Iris pigment epithelial cell (primary cell): ENCODE measurements around the gene EIF3I.
"Not testable (repeated sequence)": the region's sequence is repeated elsewhere in the genome, so short reads cannot be mapped to it uniquely, and the experiment has no call there.

Experiments used
- DNase-seq: peaks from one replicate; pipeline ENCODE4 v3.0.0-alpha.2; 2011; ENCODE audit warnings: low read depth

EIF3I gene

DNA sequence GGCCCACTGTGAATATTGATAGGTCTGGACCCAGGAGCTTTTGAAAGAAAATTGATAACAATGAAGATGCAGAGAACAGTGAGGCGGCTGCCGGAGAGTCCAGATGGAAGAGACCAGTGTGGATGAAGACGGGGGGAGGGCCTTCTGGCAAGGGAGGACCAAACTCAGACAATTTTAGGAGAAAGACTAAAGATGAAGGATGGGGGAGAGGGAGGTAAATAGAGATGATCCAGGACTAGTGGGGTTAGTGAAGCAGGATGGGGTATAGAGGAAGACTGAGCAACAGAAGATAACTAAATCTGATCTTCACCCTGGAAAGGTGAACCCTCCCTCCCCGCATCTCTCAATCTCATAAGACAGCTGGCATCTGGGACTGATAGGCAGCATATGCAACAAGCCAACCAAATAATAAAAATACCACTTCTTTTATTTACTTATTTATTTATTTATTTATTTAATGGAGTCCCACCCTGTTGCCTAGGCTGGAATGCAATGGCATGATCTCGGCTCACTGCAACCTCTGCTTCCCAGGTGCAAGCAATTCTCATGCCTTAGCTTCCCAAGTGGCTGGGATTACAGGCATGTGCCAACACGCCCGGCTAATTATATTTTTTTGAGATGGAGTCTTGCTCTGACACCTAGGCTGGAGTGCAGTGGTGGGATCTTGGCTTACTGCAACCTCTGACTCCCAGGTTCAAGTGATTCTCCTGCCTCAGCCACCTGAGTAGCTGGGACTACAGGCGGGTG, 10.5 kb downstream of the EIF3I start:
- no peak for DNase-seq

DNA sequence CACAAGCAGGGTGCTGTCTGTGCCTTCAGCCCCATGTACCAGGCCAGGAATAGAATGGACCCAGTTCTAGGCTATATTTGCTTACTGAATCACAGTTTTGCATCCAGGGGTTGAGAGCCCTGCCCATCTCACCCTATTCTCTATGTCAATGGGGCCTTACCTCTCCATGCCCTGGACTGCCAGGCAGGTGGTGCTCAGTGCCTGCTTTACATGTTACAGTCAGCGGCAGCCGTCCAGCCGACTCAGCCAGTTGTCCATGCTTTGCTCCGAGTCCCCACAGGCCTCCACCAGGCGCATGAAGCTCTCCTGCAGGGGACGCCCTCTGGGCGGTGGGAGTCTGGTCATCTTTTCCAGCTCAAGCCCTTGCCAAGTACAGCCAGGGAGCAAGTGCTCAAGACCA, 12.6 kb downstream of the EIF3I start:
- DNase-seq = no peak

DNA sequence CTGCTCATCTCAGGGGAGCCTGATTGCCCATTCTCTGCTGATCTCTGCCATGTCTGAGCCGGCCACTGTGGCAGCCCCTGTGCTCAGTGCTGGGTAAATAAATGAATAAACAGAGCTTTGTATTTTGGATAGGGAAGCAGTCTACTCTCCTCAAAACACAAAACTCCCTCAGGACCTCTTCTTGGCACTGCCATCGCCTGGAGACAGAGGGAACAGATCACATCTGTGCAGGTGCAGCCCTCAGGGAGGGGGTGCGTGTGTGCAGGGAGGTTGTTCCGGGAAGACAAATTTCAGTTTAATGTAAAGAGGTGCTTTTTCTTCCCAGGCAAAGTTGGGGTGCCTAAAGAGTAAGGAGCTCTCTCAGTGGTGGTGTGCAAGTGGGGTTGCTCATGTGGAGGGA, 17.1 kb downstream of the EIF3I start:
- DNase-seq = no peak

DNA sequence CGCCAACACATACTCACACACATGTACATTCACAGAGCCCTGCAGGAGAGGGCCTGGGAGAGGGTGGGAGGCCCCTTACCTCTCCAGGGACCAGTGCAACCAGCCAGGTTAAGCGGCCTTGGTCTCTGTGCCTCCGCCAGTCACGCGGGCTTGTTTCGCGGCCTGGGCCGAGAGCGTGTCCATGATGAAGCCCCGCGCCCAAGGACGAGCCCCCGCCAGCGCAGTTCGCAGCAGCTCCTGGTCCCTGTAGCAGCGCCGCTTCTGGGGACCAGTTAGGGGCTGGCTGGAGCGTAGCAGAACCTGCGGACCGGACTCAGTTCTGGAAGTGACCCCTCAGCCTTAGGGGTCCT, 17.6 kb downstream of the EIF3I start:
- DNase-seq = no peak

DNA sequence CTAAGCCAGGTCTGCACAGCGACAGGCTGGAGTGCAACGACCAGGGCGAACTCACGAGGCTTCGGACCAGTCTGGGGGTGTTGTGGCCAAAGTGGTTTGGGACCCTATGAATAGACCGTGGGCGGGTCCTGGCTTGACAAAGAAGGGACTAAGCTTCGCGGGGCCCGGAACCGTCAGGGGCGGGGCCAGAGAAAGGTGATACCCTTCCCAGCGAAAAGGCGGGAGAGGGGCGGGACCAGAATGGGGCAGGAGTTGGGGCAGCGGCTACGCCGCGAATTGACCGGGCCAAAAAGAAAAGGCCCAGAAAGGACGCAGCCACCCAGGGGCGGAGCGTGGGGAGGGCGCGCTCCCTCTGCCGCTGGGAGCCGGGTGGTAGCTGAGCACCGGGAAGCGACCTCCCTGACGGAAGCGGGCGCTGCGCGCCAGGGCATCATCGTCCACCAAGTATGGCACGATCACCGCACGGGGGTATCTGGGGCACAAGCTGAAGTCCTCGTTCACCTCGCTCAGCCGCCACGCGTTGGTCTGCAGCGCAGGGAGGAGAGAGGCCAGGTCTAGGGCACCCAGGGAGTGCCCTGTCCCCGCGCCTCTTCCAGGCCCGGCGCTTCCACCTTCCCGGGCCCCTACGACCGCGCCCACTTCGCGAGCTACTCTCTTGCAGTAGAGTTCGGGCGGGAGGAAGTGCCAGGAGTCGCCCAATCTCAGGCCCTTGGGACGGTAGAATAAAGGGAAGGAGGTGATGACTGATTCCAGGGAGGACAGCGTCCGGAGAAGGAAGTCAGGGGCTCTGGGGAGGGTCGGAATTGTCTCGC, 18.1 kb downstream of the EIF3I start:
- DNase-seq = no peak

DNA sequence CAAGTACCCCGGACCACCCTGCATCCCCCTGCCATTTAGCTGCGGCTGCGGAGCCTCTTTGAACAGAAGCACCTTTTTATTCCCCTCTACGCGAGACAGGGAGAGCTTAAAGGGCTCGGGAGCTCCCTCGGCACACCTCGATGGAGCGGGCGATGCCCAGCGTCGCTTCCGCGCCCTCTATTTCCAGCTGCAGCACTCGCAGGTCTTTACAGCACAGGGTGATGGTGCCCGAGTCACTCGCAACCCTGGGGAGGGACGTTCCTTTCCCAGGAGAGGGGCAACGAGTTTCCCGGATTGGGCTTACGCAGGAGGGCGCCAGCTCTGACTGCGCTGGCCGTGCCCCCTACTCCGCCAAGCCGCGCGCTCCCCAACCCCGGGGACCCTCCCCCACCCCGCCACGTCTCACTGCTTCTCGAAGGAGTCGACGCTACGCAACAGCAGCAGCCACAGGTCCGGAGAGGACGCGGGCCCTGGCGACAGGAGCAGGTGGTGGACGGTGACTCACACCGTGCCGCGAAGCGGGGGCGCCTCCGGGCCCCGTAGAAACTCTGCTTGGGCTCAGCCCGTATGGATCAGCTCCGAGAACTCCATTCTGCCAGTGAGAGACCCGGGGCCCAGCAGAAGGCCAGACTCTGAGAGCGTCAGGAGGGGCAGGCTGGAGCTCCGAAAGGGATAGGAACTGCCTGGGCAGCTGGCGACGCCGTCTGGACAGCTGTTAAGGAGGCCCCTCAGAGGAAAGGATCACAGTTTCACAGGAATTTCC, 19.0 kb downstream of the EIF3I start:
- no peak for DNase-seq

DNA sequence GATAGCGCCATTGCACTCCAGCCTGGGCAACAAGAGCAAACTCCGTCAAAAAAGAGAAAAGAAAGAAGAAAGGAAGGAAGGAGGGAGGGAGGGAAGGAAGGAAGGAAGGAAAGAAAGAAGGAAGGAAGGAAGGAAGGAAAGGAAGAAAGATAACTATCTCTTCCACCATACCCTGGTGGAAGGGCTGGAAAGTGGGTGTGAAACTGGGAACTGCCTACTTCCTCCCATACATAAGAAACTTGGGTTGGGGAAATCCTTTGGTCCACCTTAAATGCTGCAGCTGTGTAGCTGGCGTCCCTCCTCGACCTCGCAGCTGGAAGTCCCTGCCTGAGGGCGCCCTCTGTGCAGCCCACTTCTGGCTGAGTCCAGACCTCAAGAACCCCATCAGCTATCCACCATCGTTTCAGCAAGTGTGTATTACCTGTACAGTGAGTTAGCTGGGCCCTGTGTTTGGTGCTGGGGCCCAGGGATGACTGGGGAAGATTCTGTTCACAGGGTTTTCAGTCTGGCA, 20.2 kb downstream of the EIF3I start:
- no peak for DNase-seq

DNA sequence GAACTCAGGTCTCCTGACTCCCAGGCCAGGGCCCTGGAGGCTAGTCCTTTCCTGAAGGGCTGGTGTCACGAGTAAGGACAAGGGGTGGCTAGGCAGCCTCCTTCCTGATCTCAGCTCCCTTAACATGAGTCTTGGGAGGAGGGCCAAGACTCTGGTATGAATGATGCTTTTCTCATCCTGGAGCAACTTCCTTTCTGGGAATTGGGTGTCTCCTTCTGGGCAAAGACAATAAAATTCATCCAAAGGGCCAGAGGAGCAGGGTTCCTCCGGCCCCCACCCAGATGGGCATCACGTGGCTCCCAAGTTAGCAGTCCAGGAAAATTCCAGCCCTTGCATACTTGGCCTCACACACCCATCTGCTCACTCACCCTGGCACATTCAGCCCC, 24.7 kb downstream of the EIF3I start, which contains the start of gene FAM167B:
FAM167B (plus strand) TSS at position 335 of the 386 bp plus-strand sequence. CDS start 200 bp downstream, outside the sequence.
- DNase-seq = peak; percentile 22

DNA sequence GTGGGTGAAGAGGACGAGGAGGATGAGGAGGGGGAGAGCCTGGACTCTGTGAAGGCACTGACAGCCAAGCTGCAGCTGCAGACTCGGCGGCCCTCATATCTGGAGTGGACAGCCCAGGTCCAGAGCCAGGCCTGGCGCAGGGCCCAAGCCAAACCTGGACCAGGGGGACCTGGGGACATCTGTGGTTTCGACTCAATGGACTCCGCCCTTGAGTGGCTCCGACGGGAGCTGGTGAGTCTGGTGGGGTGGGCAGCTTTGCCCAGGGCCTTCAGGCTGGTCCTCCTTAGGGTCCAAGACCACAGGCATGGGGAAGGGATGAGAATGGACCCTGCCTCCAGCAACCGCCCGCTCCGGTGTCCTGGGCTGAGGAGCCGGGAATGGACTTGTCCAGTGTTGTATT, 25.2 kb downstream of the EIF3I start:
- no peak for DNase-seq

DNA sequence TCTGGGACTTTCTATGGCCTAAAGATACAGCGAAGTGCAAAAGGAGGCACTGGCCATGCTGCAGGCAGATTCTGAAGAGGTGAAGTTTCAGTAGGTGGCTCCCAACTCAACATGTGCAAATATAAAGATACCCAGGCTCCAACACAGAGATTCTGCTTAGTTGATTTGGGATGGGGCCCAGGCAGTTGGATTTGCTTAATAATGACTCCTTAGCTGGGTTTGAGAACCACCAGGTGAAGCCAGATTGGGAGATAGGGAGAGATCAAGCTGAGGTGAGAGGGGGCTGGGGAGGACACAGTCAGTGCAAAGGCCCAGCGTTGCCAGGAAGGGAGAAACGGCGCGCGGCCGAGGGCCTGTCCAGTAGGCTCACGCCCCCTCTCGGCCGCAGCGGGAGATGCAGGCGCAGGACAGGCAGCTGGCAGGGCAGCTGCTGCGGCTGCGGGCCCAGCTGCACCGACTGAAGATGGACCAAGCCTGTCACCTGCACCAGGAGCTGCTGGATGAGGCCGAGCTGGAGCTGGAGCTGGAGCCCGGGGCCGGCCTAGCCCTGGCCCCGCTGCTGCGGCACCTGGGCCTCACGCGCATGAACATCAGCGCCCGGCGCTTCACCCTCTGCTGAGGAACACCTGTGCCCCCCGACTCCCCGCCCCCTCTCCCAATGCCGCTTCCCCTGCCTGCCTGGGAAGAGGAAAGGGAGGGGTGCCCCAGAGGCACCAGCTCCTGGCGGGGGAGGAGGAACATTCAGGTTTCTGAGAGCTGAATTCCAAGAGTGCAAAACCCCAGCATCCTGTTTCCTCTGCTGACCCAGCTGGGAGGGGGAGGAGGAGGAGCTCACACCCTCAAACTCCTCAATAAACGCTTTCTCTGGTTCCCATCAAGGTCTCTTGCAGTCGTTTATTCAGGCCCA, 26.0 kb downstream of the EIF3I start:
- peak; percentile 62 for DNase-seq

DNA sequence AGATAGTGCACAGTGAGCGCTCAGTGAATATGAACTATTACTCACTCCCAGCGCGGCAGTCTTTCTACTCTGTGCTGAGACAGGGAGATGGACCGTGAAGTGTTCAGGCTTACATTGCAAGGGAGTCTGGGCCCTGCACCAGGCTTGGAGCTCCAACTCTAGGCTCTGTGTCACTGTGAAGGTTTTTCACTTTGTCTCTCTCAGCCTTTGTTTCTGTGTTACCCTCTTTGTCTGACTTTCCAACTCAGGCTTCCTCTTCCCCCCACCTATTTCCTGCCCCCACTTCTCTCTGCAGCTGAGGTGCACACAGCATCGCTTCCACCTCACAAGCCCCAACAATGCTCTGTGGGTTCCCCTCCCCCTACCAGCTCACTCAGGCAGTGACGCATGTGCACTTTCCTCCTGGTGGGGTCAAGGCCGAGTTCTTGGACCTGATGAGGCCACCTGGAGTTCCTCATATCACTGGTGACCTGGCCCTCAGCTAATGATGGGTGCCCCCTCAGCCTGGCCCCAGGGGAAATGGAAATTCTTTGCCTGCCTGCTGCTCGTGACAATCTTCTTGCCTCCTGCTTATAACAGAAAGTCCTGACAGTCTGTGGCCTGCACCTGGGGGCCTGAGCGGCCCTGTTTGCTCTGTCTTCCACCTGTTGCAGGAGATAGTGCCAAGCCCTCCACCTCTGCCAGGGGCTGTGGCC, 27.8 kb downstream of the EIF3I start:
- DNase-seq = peak; percentile 34

DNA sequence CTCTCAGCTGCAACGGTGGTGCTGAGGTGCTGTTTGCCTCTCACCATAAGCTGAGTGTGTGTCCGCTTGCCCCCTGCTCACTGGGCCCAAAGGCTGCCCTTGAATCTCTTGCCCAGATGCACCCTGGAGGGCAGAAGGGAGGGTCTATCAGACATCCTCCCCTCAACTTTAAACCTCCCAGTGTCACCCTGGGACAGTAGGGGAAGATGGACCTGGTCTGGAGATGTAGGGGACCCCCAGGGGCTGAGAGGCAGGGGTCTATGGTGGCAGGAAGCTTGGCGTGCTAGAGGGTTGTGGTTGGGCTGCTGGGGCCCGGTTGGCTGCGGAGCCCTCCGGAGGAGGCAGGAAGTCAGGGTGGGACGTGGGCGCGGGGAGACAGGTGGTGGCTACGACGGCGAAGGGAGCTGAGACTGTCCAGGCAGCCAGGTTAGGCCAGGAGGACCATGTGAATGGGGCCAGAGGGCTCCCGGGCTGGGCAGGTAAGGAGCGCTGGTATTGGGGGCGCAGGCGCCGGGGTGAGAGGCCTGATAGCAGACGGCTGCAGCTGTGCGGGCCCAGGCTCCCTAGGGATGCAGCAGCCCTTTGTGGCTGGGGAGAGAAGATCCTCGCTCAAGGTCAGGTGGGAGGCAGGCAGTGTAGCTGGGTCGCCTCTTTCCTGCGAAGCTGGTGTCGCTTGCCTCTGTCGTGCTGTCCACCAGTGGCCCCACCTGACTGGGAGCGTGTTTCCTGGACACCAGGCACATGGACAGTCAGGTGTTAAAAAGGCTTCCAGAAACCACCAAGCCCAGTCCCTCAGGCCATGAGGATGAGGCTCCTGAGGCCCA, 28.9 kb downstream of the EIF3I start, which contains the start of gene LCK:
LCK (plus strand) TSS at position 373 of the 824 bp plus-strand sequence. CDS start 23,065 bp downstream, outside the sequence.
- no peak for DNase-seq

DNA sequence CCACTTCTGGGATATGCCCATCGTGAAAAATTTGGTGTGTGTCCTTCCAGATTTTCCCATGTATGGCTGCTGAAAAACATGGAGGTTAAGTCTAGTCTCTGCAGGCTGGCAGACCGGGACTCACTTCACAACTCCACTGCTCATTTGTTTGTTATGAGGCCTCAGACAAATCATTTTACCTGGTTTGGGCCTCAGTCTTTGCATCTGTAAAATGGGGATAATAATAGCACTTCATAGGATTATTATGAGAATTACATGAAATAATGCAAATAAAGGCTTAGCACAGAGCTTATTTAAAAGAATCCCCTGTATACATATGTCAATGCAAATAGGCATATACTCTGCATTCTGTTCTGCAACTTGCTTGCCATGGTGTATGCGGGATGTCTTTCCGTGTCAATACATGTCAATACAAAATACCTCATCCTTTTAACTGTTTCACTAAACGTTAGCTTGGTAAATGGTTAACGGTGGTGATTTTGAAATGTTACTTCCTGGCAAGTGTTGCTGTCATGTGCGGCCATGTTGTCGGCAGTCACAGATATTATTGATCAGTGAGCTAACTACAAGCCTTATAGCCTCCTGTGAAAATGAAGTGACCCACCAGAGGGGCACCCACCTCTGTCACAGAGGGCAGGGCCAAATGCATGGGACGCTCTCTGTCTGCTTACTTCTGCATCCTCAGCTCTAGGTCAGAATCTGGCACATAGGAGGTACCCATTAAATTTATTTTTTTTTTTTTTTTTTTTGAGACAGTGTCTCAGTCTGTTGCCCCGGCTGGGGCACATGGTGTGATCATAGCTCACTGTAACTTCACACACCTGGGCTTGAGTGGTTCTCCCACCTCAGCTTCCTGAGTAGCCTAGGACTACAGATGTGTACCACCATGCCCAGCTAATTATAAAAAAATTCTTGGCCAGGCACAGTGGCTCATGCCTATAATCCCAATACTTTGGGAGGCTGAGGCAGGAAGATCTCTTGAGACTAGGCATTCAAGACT, 33.2 kb downstream of the EIF3I start:
- no peak for DNase-seq

DNA sequence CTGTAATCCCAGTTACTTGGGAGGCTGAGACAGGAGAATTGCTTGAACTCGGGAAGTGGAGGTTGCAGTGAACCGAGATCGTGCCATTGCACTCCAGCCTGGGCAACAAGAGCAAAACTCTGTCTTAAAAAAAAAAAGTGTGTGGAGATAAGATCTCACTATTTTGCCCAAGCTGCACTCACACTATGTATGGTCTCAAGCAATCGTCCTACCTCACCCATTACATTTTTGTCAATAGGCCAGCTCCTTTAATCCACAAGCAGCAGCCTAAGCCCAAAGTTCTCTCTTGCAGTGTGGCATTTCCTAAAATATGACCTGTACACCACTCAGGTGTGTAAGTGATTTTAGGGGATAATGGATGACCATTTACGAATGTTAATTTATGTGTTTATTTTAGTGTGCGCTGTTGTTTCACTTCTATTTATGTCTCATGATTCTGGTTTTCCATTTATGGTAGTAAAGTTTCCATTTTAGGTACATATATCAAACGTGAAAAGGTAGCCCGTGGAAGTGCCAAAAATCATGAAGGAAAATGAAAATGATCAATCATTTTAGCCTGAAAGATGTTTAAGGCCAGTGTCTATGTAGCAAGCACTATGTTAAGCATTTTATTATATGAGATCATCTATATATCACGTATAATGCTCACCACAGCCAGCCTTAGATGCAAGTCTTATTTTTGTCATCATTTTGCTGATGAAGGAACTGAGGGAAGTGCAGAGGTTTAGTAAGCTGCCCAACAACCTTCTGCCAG, 34.4 kb downstream of the EIF3I start:
- DNase-seq = no peak

DNA sequence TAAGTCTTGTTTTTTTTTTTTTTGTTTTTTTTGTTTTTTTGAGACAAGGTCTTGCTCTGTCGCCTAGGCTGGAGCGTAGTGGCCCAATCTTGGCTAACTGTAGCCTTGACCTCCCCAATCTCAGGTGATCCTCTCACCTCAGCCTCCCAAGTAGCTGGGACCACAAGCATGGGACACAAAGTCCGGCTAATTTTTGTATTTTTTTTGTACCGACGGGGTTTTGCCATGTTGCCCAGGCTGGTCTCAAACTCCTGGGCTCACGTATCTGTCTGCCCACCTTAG, 35.0 kb downstream of the EIF3I start:
- DNase-seq = no peak

DNA sequence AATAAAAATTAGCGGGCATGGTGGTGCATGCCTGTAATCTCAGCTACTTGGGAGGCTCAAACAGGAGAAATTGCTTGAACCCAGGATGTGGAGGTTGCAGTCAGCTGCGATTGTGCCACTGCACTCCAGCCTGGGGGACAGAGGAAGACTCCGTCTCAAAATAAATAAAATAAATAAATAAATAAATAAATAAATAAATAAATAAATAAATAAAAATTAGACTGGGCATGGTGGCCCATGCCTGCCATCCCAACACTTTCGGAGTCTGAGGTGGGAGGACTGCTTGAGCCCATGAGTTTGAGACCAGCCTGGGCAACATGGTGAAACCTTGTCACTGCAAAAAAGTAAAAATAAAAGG, 41.0 kb downstream of the EIF3I start:
- not testable (repeated sequence) for DNase-seq

DNA sequence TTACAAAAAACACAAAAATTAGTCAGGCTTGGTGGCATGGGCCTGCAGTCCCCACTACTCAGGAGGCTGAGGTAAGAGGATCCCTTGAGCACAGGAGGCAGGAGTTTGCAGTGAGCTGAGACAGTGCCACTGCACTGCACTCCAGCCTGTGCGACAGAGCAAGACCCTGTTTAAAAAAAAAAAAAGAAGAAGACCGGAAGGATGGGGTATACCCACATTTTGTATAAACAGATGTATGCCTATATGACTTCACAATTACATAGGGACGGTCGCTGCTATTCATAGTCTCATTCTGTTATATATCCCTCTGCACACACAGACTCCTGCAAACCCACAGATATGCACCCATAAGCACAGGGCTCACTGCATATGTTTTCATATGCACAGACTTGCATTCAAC, 41.5 kb downstream of the EIF3I start:
- no peak for DNase-seq

DNA sequence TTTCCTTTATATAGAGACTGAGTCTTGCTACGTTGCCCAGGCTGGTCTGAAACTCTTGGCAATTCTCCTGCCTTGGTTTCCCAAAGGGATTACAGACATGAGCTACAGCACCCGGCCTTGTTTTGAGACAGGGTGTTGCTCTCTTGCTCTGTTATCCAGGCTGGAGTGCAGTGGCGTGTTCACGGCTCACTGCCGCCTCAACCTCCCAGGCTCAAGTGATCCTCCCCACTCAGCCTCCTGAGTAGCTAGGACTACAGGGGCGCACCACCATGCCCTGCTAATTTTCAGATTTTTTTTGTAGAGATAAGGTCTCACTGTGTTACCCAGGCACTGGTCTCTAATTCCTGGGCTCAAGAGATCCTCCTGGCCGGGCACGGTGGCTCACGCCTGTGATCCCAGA, 43.6 kb downstream of the EIF3I start:
- no peak for DNase-seq
